A549 (cell line): ENCODE data around the gene ATP8A1.

Source experiments
- CBX2 ChIP-seq: fragments of 200-600 bp; sonication (generic); IDR thresholded peaks from 2 replicates; pipeline ENCODE4 v1.6.1; 2016; ENCODE audit warnings: low read depth, mild to moderate bottlenecking, borderline replicate concordance
- CBX8 ChIP-seq: fragments of 200-600 bp; sonication (generic); IDR thresholded peaks from 2 replicates; pipeline ENCODE4 v1.6.1; 2016
- CEBPB ChIP-seq, 2 experiments: fragments of >200 bp in 1 of 2; sonication (Bioruptor Twin) in 1 of 2; formaldehyde crosslinking in 1 of 2; IDR thresholded peaks; 2 replicates each; pipeline ENCODE4 v1.6.1; 2012 to 2016
- CHD2 ChIP-seq: fragments of 150-350 bp; IDR thresholded peaks from 2 replicates; pipeline ENCODE4 v1.6.1; 2014; ENCODE audit warnings: low read length; ENCODE audit not compliant: partially characterized antibody
- CTCF ChIP-seq: fragments of >200 bp; sonication (Bioruptor Twin); formaldehyde crosslinking; IDR thresholded peaks from 3 replicates; pipeline ENCODE4 v1.5.1; 2016
- ESRRA ChIP-seq: fragments of 150-350 bp; IDR thresholded peaks from 2 replicates; pipeline ENCODE4 v1.6.1; 2014; ENCODE audit warnings: mild to moderate bottlenecking, low read length, borderline replicate concordance
- FOSL2 ChIP-seq, 2 experiments: fragments of 450-650 bp in 1 of 2; fragments of >200 bp in 1 of 2; sonication (Bioruptor Twin) in 1 of 2; formaldehyde crosslinking; IDR thresholded peaks; 2 replicates each; pipeline versions ENCODE4 v1.5.0 to v1.6.1; 2016 to 2020; ENCODE audit warnings: mild to moderate bottlenecking in 1 of 2, moderate library complexity in 1 of 2
- MAX ChIP-seq: IDR thresholded peaks from 2 replicates; pipeline ENCODE4 v1.6.1; 2012
- MAZ ChIP-seq: fragments of 150-350 bp; IDR thresholded peaks from 2 replicates; pipeline ENCODE4 v1.6.1; 2014; ENCODE audit warnings: antibody characterized with exemption, low read depth, low read length, borderline replicate concordance
- NPAS2 ChIP-seq: fragments of 250-450 bp; sonication (Bioruptor Pico); IDR thresholded peaks from 2 replicates; pipeline ENCODE4 v1.8.0; 2022; ENCODE audit warnings: mild to moderate bottlenecking, moderate library complexity, borderline replicate concordance
- REST ChIP-seq: fragments of 200-600 bp; sonication (generic); IDR thresholded peaks from 2 replicates; pipeline ENCODE4 v1.6.1; 2016; ENCODE audit warnings: antibody characterized with exemption, mild to moderate bottlenecking, moderate library complexity

- TF ChIP-seq CTCF = no peak
- TF ChIP-seq MAX = no peak
- TF ChIP-seq ESRRA = no peak
- no peak for TF ChIP-seq REST
- no peak for TF ChIP-seq FOSL2 (IDR thresholded peaks at IDR 0.05)
- no peak for TF ChIP-seq FOSL2 (CRISPR knock-in tag; IDR thresholded peaks at IDR 0.05)
- TF ChIP-seq NPAS2 (CRISPR knock-in tag) = no peak
- TF ChIP-seq CEBPB (IDR thresholded peaks at IDR 0.05) = no peak
- TF ChIP-seq CHD2 = no peak
- TF ChIP-seq MAZ = no peak
- no peak for TF ChIP-seq CBX2
- TF ChIP-seq CBX8 = no peak
Observed at GRCh38 chr4:42515156-42515884, 141.6 kb downstream of the ATP8A1 start.
